ENCODE results near the gene UBR3.
"Not testable (repeated sequence)": the region's sequence is repeated elsewhere in the genome, so short reads cannot be mapped to it uniquely, and the experiment has no call there.

The UBR3 gene

GRCh38 chr2:169845016-169845415, 17.8 kb downstream of the UBR3 start:
- TF ChIP-seq ZFX (IDR thresholded peaks at IDR 0.05) (no peak), CTCF (conservative IDR thresholded peaks at IDR 0.05) (no peak)
- no peak overlapping the region for H3K27ac ChIP-seq

GRCh38 chr2:169848959-169849693, 21.9 kb downstream of the UBR3 start:
- not testable (repeated sequence) for H3K27ac ChIP-seq

- TF ChIP-seq ZFX (IDR thresholded peaks at IDR 0.05) (no peak), CTCF (conservative IDR thresholded peaks at IDR 0.05) (no peak)
- H3K27ac ChIP-seq = no peak overlapping the region
These were observed 22.5 kb downstream of the UBR3 start for GRCh38 chr2:169849710-169850109.

GRCh38 chr2:169853041-169853668, 25.9 kb downstream of the UBR3 start:
- H3K27ac ChIP-seq = no peak overlapping the region

GRCh38 chr2:169855281-169856258, 28.3 kb downstream of the UBR3 start:
- H3K27ac ChIP-seq = not testable (repeated sequence)

More at GRCh38 chr2:169853041-169853668, 25.9 kb downstream of the UBR3 start:
- TF ChIP-seq CTCF (conservative IDR thresholded peaks at IDR 0.05) (no peak), ZFX (IDR thresholded peaks at IDR 0.05) (no peak)

- no peak for TF ChIP-seq CTCF (conservative IDR thresholded peaks at IDR 0.05)
- no peak for TF ChIP-seq ZFX (IDR thresholded peaks at IDR 0.05)
- no peak overlapping the region for H3K27ac ChIP-seq
These were observed 32.2 kb downstream of the UBR3 start for GRCh38 chr2:169859423-169859822.

- no peak overlapping the region for H3K27ac ChIP-seq
- TF ChIP-seq ZFX (IDR thresholded peaks at IDR 0.05) (no peak), CTCF (conservative IDR thresholded peaks at IDR 0.05) (no peak)
These were observed 32.9 kb downstream of the UBR3 start for GRCh38 chr2:169860149-169860548.

GRCh38 chr2:169862816-169863215, 35.6 kb downstream of the UBR3 start:
- TF ChIP-seq CTCF (conservative IDR thresholded peaks at IDR 0.05) = no peak
- no peak for TF ChIP-seq ZFX (IDR thresholded peaks at IDR 0.05)

More at GRCh38 chr2:169862816-169863215, 35.6 kb downstream of the UBR3 start:
- H3K27ac ChIP-seq = no peak overlapping the region

Data from C4-2B (cell line).